DMS53 (cell line): ENCODE measurements around the gene WDCP.
"Not testable (repeated sequence)": the region's sequence is repeated elsewhere in the genome, so short reads cannot be mapped to it uniquely, and the experiment has no call there.

Experiments used
- DNase-seq: peaks from one replicate; lab custom pipeline; 2025; lab: John Stamatoyannopoulos, UW

Gene WDCP

GRCh38 chr2:24065341-24065740 is 18.1 kb upstream of the WDCP start:
- DNase-seq = no peak

- DNase-seq = peak; percentile 41
Observed at GRCh38 chr2:24058564-24059271, 11.5 kb upstream of the WDCP start.

GRCh38 chr2:24055750-24056149 is 8.6 kb upstream of the WDCP start:
- no peak for DNase-seq

GRCh38 chr2:24054366-24055010 is 7.3 kb upstream of the WDCP start:
- DNase-seq = no peak

- DNase-seq = no peak
Observed at GRCh38 chr2:24052951-24053350, 5.8 kb upstream of the WDCP start.

- DNase-seq = no peak
Observed at GRCh38 chr2:24051833-24052232, 4.6 kb upstream of the WDCP start.

GRCh38 chr2:24050041-24050979 is 3.1 kb upstream of the WDCP start:
- DNase-seq = peak; percentile 34

- peak; percentile 70 for DNase-seq
Observed at GRCh38 chr2:24049485-24050021, 2.4 kb upstream of the WDCP start, which contains the start of gene FKBP1B. TSS of gene FKBP1B (plus strand) at chr2:24049741. CDS start at chr2:24049850, 109 bp downstream.

- peak; percentile 69 for DNase-seq
Observed at GRCh38 chr2:24048769-24049484, 1.7 kb upstream of the WDCP start.

GRCh38 chr2:24047703-24048033 is 477 bp upstream of the WDCP start:
- peak; percentile 77 for DNase-seq

- no peak for DNase-seq
Observed at GRCh38 chr2:24046599-24046929, 627 bp downstream of the WDCP start.

GRCh38 chr2:24045511-24046508 is 1.4 kb downstream of the WDCP start:
- peak; percentile 4 for DNase-seq

GRCh38 chr2:24043133-24043532 is 4.1 kb downstream of the WDCP start:
- not testable (repeated sequence) for DNase-seq

GRCh38 chr2:24040511-24040910 is 6.7 kb downstream of the WDCP start:
- no peak for DNase-seq

- DNase-seq = no peak
Observed at GRCh38 chr2:24038786-24039499, 8.2 kb downstream of the WDCP start.

GRCh38 chr2:24026233-24026632 is 21.0 kb downstream of the WDCP start:
- no peak for DNase-seq

- DNase-seq = no peak
Observed at GRCh38 chr2:24024996-24025663, 22.1 kb downstream of the WDCP start.

GRCh38 chr2:24024018-24024417 is 23.2 kb downstream of the WDCP start:
- no peak for DNase-seq

- no peak for DNase-seq
Observed at GRCh38 chr2:24022975-24023575, 24.1 kb downstream of the WDCP start.
